ENCODE measurements around the gene SLC29A3.
"Not testable (repeated sequence)": the region's sequence is repeated elsewhere in the genome, so short reads cannot be mapped to it uniquely, and the experiment has no call there.

SLC29A3 gene

DNA sequence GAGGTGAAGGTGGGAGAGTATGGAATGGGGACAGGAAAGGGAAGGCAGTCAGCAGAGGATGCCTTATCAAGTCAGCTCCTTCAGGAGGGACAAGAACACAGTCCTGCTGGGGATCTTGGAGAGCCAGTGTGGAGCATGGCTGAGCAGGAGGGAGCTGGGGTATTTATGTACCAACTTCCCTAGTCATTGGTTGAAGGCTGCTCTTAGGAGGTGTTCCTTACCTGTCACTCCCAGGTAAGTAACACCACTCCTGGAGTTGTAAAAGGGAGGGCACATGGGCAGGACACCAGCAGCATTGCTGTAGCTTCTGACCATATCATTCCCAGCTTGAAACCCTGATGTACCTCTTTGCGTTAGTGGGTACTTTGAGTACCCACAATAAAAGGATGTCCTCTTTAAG is 29.8 kb downstream of the SLC29A3 start:
- DNase-seq = no peak

DNA sequence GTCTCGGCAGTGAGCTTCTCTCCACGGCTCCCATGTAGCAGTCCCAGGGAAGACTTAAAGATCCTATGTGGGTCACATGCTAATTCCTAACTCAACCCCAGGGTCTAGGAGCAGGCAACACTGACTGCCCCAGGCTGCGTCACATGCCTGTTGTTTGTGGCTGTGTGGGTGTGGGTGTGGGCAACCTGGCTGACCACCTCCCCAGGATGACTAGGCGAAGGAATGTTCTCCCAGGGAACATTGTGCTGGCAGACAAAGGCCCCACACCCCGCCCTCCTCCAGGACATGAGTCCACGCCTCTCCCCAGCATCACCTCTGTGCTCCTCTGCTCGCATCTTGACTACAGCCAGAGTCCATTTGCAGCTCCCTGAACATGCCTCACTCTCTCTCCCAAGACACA is 30.3 kb downstream of the SLC29A3 start:
- no peak for DNase-seq

- no peak for DNase-seq
Measured at GRCh38 chr10:71351087-71351486, 32.0 kb downstream of the SLC29A3 start.

GRCh38 chr10:71351628-71352319 is 32.7 kb downstream of the SLC29A3 start:
- no peak for DNase-seq

- DNase-seq = no peak
Measured at GRCh38 chr10:71353639-71354038, 34.6 kb downstream of the SLC29A3 start.

DNA sequence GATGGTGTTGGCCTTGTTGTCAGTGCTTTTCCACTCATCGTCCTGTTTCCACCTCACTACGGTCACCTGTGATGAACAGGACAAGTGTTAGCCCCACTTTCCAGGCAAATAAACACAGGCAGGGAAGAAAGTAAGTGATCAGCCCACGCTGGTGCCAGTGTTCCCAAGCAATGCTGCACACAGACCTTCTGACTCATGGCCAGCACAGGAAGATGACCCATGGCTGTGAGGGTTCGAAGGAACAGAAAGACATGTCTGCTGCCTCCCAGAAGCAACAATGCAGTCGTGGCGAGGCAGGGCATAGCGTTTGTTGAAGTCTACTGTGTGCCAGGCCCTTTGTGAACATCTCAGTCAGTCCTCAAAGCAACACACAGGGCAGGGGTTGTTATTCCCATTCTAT is 35.7 kb downstream of the SLC29A3 start:
- DNase-seq = no peak

- DNase-seq = no peak
Measured at GRCh38 chr10:71355886-71356285, 36.8 kb downstream of the SLC29A3 start.

DNA sequence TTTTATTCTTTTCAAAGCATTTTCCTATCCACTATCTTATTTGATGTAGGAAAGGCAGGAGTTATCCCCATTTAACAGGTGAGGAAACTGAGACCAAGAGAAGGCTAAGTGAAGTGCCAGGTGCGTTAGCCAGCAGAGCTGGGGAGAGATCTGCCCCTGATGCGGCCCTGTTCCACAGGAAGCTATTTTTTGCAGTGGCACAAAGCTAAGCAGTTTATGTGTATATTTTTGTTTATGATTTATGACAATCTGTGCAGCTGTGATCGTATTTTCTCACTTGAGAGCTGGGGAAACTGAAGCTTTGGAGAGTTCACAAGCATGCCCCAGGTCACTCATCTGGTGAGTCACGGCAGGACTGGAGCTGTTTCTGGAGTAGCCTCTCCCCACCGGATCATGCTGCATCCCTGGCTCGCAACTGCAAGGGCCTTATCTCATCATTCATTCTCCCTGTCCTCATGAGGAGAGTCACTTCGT is 38.8 kb downstream of the SLC29A3 start:
- no peak for DNase-seq

GRCh38 chr10:71358277-71358676 is 39.2 kb downstream of the SLC29A3 start:
- DNase-seq = no peak

DNA sequence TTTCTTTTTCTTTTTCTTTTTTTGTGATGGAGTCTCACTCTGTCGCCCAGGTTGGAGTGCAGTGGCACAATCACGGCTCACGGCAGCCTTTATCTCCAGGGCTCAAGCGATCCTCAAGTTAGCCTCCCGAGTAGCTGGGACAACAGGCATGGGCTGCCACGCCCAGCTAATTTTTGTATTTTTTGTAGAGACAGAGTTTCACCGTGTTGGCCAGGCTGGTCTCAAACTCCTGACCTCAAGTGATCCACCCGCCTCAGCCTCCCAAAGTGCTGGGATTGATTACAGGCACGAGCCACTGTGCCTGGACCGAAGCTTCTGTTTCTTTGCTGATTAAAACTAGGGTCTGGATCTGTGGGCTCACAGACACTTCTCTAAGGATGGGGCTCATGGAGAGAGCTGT is 39.8 kb downstream of the SLC29A3 start:
- not testable (repeated sequence) for DNase-seq

DNA sequence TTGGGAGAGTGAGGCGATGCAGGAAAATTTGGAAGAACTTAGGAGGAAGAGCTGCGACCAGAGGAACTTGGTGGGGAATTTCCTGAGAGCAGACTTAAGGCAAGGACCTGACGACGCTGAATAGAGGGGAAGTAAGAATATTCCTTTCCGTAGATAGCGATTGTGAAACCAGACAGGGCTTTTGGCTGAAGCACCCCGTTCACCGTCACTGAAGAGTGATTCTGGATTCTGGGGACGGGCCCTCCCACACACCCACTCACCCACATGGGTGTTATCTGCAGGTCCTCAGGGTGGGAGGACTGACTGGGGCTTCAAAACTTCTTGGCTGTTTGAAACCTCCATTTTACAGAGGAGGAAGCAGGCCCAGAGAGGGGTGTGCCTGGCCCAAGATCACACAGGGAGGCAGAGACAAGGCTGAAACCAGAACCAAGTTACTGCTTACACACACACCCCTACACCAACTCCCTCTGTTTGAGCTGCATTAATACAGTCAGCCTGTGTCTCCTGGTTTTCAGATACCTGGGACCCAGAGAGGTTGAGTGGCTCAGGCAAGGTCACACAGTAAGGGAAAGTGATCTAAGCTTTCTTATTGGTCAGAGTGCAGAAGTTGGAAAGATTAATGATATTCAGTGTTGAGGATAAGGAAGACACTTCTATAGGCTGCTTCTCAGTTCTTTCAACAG is 40.4 kb downstream of the SLC29A3 start:
- peak; percentile 49 for DNase-seq

DNA sequence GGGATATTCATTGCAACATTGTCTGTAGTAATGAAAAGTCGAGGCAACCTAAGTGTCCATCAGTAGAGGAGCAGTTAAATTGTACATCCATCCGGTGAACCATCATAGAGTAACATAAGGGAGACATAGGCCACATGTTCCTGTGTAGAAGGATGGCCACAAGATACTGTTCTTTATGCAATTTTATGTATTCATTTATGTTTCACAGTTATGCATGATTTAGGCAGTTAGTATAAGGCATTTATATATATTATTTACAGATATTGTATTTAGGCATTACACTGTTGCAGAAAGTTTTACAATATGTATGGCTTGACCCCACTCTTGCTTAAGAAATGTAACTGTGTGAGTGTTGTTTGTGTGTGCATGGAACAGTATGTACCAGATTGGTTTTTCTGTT is 41.7 kb downstream of the SLC29A3 start:
- DNase-seq = no peak

- DNase-seq = no peak
Measured at GRCh38 chr10:71361581-71361980, 42.5 kb downstream of the SLC29A3 start.

DNA sequence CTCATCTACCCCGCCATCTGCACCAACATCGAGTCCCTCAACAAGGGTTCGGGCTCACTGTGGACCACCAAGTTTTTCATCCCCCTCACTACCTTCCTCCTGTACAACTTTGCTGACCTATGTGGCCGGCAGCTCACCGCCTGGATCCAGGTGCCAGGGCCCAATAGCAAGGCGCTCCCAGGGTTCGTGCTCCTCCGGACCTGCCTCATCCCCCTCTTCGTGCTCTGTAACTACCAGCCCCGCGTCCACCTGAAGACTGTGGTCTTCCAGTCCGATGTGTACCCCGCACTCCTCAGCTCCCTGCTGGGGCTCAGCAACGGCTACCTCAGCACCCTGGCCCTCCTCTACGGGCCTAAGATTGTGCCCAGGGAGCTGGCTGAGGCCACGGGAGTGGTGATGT is 43.1 kb downstream of the SLC29A3 start:
- no peak for DNase-seq

GRCh38 chr10:71363936-71364335 is 44.9 kb downstream of the SLC29A3 start:
- no peak for DNase-seq

DNA sequence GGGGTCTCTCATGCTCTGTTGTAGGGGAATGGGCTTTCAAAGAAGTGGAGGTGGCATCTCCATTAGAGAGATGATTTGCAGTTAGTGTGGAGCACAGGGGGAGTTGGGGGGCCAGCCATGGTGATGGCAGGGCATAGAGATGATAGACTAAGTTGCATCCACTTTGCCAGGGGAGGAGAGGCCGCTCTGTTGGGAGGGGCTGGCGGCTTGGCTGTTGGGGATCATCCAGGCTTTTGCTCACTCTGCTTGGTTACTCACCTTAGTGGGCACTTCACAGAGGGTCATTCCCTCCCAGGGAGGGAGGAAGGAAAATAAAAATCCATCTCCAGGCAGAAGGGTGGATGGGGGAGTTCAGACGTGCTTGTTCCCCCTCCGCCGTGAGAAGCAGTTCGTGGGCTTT is 46.3 kb downstream of the SLC29A3 start:
- no peak for DNase-seq

DNA sequence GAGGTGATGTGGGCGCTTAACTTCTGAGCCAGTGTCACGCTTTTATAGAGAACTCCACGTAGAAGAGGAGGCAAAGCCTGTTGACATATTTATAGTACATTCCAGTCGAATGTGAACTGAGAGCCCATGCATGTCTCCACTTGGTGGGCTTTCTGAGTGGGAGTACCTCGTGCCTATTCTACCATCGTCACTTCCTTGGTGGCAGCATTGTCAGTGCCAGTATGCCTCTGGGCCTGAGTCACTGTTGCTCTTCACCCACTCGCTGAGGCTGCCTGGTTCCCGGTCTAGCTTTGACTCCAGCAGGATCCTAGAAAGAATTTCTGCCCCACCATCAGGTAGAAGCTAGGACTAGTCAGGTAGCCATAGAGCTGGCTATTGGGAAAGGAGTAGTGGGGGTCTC is 47.6 kb downstream of the SLC29A3 start:
- no peak for DNase-seq

GRCh38 chr10:71367271-71367670 is 48.2 kb downstream of the SLC29A3 start:
- DNase-seq = no peak

- no peak for DNase-seq
Measured at GRCh38 chr10:71368176-71368575, 49.1 kb downstream of the SLC29A3 start.

DNA sequence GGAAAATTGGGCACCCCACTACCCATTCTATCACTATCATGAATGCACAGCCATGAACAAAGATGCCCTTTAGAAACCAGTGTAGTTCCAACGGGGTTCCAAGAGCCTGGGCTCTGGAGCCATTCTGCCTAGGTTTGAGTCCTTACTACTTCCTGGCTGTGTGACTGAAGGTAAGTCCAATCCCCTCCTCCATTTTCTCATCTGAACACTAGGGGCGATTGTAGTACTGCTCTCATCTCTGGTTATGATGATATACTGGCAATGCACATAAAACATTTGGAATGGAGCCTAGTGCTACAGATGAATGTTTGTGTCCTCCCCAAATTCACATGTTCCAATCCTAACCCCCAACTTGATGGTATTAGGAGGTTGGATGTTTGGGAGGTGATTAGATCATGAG is 49.6 kb downstream of the SLC29A3 start:
- peak; percentile 29 for DNase-seq

- DNase-seq = no peak
Measured at GRCh38 chr10:71369602-71370001, 50.5 kb downstream of the SLC29A3 start.

GRCh38 chr10:71370031-71370430 is 51.0 kb downstream of the SLC29A3 start:
- DNase-seq = no peak

GRCh38 chr10:71371750-71372166 is 52.7 kb downstream of the SLC29A3 start:
- DNase-seq = peak; percentile 35

GRCh38 chr10:71372882-71373495 is 53.9 kb downstream of the SLC29A3 start:
- DNase-seq = no peak
